Neural progenitor cell (in vitro differentiated cells): ENCODE results near the gene TMEM179. TPM values are rescaled to one million over a fixed set of nuclear protein-coding genes. Genes with fewer than 3 reads are reported as not detected.
A peak's percentile ranks its signal among the peaks of the same experiment; 100 is the strongest.
"Not testable (repeated sequence)": the region's sequence is repeated elsewhere in the genome, so short reads cannot be mapped to it uniquely, and the experiment has no call there.

Source experiments
- DNase-seq: peaks from one replicate; pipeline ENCODE4 v3.0.0-alpha.2; 2016; ENCODE audit warnings: low spot score
- H2AFZ ChIP-seq: fragments of 200-600 bp; sonication (generic); replicated peaks from 2 replicates; pipeline ENCODE4 v1.6.1; 2016; ENCODE audit warnings: antibody characterized with exemption
- H3F3A ChIP-seq: fragments of 200-600 bp; sonication (generic); 2 replicates; pipeline ENCODE4 v1.6.1; 2016; ENCODE audit warnings: antibody characterized with exemption, low read depth
- H3K27ac ChIP-seq: fragments of 200-600 bp; sonication (generic); 2 replicates; pipeline ENCODE4 v1.5.1; 2016; ENCODE audit warnings: mild to moderate bottlenecking
- H3K27me3 ChIP-seq: fragments of 200-600 bp; sonication (generic); 2 replicates; pipeline ENCODE4 v1.6.1; 2016; ENCODE audit warnings: mild to moderate bottlenecking, moderate library complexity
- H3K36me3 ChIP-seq: fragments of 200-600 bp; sonication (generic); 2 replicates; pipeline ENCODE4 v1.5.1; 2016
- H3K4me1 ChIP-seq: fragments of 200-600 bp; sonication (generic); 2 replicates; pipeline ENCODE4 v1.6.1; 2016; ENCODE audit warnings: mixed run types
- H3K4me2 ChIP-seq: fragments of 200-600 bp; sonication (generic); 2 replicates; pipeline ENCODE4 v1.6.1; 2016
- H3K4me3 ChIP-seq: fragments of 200-600 bp; sonication (generic); 2 replicates; pipeline ENCODE4 v1.5.1; 2016
- H3K79me2 ChIP-seq: fragments of 200-600 bp; sonication (generic); 2 replicates; pipeline ENCODE4 v1.6.1; 2016; ENCODE audit warnings: low read depth
- H3K9ac ChIP-seq: fragments of 200-600 bp; sonication (generic); 2 replicates; pipeline ENCODE4 v1.6.1; 2016
- H3K9me3 ChIP-seq: fragments of 200-600 bp; sonication (generic); 2 replicates; pipeline ENCODE4 v1.5.1; 2016; ENCODE audit warnings: low read depth
- H4K20me1 ChIP-seq: fragments of 200-600 bp; sonication (generic); 2 replicates; pipeline ENCODE4 v1.6.1; 2016; ENCODE audit warnings: low read depth
- H3K27ac Mint-ChIP-seq: 3 replicates; pipeline ENCODE4 v1.8.0; 2021; ENCODE audit warnings: mixed read lengths
- H3K27me3 Mint-ChIP-seq: 2 replicates; pipeline ENCODE4 v1.8.0; 2022; ENCODE audit warnings: low read depth, mild to moderate bottlenecking, inconsistent platforms, moderate library complexity, mixed read lengths; ENCODE audit not compliant: insufficient read depth
- H3K36me3 Mint-ChIP-seq: 3 replicates; pipeline ENCODE4 v1.8.0; 2021; ENCODE audit warnings: mixed read lengths
- H3K4me1 Mint-ChIP-seq: 3 replicates; pipeline ENCODE4 v1.8.0; 2021; ENCODE audit warnings: mixed read lengths
- H3K4me3 Mint-ChIP-seq: 3 replicates; pipeline ENCODE4 v1.8.0; 2021; ENCODE audit warnings: mild to moderate bottlenecking, moderate library complexity, mixed read lengths
- H3K9me3 Mint-ChIP-seq: 3 replicates; pipeline ENCODE4 v1.8.0; 2020; ENCODE audit warnings: mixed read lengths
- EZH2 ChIP-seq: fragments of 200-600 bp; sonication (generic); IDR thresholded peaks from 2 replicates; pipeline ENCODE4 v1.6.1; 2017; ENCODE audit warnings: antibody characterized with exemption, mild to moderate bottlenecking, moderate library complexity
- EZH2phosphoT487 ChIP-seq: fragments of 200-600 bp; sonication (generic); IDR thresholded peaks from 2 replicates; pipeline ENCODE4 v1.6.1; 2017; ENCODE audit warnings: antibody characterized with exemption
- total RNA-seq: library from RNA; depleted of rRNA; stranded (reverse); fragments of >200 nt; gene quantifications from 2 replicates; pipeline ENCODE4 v1.2.3, GENCODE V29; 2015; ENCODE audit warnings: low replicate concordance
- TF ChIP-seq, protein P1 (sequence below): fragments of 200-600 bp; sonication (generic); IDR thresholded peaks from 2 replicates; pipeline ENCODE4 v1.5.1; 2017; ENCODE audit warnings: antibody characterized with exemption, mild to moderate bottlenecking

TMEM179 gene
- total RNA-seq, 1 donor from 2014 or later = 0.77 TPM

DNA sequence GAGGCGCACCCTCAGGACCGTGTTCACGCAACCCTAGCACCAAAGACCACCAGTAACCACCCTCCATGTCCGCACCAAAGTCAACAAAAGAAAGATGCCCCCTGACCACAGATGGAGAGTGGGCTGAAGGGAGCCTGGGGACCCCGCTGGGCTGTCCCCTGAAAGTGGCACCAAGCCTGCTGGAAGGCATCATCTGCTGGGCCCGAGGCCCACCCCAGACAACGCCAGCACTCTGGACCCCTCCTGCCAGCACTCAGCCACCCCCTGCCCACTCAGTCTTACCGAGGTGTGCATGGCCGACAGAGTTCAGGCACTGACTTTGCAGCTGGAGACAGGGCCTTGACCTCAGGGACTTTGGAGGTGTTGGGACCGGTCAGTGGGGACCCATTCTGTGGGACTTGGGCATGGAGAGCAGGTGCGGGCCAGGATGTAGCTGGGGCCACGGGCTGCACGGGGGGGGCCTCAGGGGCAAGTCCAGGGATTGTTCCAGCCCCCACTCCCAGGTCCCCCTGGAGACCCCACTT, 34.4 kb upstream of the TMEM179 start:
- Histone ChIP-seq H3F3A (no peaks in the 10 kb centered on the region), H3K9ac (no peak overlapping the region), H3K79me2 (no peaks in the 10 kb centered on the region), H3K4me2 (no peak overlapping the region), H3K4me1 (peaks cover 3% of the 10 kb centered on the region), H4K20me1 (no peaks in the 10 kb centered on the region), H3K36me3 (no peaks in the 10 kb centered on the region), H3K27ac (no peak overlapping the region), H3K4me3 (no peak overlapping the region), H3K27me3 (no peaks in the 10 kb centered on the region), H3K9me3 (no peaks in the 10 kb centered on the region), H2AFZ (no peak overlapping the region)
- Mint-ChIP-seq H3K4me3 (no peak overlapping the region), H3K36me3 (no peaks in the 10 kb centered on the region), H3K27ac (no peak overlapping the region), H3K4me1 (peaks cover 3% of the 10 kb centered on the region), H3K27me3 (peaks cover 14% of the 10 kb centered on the region), H3K9me3 (no peaks in the 10 kb centered on the region)
- TF ChIP-seq, protein P1, sequence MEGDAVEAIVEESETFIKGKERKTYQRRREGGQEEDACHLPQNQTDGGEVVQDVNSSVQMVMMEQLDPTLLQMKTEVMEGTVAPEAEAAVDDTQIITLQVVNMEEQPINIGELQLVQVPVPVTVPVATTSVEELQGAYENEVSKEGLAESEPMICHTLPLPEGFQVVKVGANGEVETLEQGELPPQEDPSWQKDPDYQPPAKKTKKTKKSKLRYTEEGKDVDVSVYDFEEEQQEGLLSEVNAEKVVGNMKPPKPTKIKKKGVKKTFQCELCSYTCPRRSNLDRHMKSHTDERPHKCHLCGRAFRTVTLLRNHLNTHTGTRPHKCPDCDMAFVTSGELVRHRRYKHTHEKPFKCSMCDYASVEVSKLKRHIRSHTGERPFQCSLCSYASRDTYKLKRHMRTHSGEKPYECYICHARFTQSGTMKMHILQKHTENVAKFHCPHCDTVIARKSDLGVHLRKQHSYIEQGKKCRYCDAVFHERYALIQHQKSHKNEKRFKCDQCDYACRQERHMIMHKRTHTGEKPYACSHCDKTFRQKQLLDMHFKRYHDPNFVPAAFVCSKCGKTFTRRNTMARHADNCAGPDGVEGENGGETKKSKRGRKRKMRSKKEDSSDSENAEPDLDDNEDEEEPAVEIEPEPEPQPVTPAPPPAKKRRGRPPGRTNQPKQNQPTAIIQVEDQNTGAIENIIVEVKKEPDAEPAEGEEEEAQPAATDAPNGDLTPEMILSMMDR = no peak
- TF ChIP-seq EZH2 = no peak
- TF ChIP-seq EZH2phosphoT487 = no peak
- DNase-seq = no peak

DNA sequence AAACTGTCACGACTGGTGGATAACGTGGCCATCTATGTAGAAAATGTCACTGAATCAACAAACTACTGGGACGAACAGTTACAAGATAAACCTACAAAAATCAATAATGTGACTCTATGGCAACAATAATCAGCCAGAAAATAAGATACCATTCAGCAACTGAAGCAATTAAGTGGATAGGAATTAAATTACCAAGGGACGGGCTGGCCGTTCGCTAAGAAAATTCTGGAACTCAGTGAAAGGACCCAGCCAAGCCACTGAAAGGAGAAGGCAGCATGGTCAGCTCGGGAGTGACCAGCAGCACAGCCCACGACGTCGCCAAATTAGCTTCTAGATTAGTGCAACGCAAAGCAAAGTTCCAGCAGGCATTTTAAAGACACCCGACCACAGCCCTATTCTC, 33.6 kb upstream of the TMEM179 start:
- Histone ChIP-seq H3K27ac (no peak overlapping the region), H4K20me1 (no peaks in the 10 kb centered on the region), H3F3A (no peaks in the 10 kb centered on the region), H3K9me3 (no peaks in the 10 kb centered on the region), H3K27me3 (no peaks in the 10 kb centered on the region), H3K4me1 (peaks cover 3% of the 10 kb centered on the region), H3K4me2 (no peak overlapping the region), H3K9ac (no peak overlapping the region), H3K4me3 (no peak overlapping the region), H3K79me2 (no peaks in the 10 kb centered on the region), H3K36me3 (no peaks in the 10 kb centered on the region), H2AFZ (no peak overlapping the region)
- Mint-ChIP-seq H3K27me3 (peaks cover 13% of the 10 kb centered on the region), H3K9me3 (no peaks in the 10 kb centered on the region), H3K4me3 (no peak overlapping the region), H3K36me3 (no peaks in the 10 kb centered on the region), H3K27ac (peak overlapping the region; percentile 24), H3K4me1 (no peaks in the 10 kb centered on the region)
- TF ChIP-seq, protein P1 = no peak
- TF ChIP-seq EZH2phosphoT487 (no peak), EZH2 (no peak)
- peak; percentile 32 for DNase-seq

DNA sequence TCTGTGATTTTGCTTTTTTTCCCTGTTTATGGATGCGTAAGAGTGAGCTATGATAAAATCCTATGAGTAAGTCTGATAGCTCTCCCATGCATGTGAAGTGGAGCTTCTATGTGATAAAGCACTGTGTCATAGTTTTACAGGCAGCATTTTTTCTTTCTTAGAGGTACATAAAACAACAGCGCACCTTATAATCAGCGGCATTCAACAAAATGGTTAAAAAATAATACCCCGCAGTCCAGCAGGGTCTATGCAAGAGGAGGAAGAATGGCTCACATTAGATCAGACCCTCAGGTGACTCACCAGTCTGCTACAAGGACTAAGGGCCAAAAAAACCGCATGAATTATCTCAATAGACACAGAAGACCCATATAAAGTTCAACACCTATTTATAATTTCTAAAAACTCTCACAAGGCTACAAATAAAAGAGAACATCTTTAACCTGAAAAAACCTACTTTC, 33.0 kb upstream of the TMEM179 start:
- Histone ChIP-seq H2AFZ (no peak overlapping the region), H3K36me3 (no peaks in the 10 kb centered on the region), H4K20me1 (no peaks in the 10 kb centered on the region), H3K4me3 (no peak overlapping the region), H3K4me2 (no peak overlapping the region), H3K27me3 (no peaks in the 10 kb centered on the region), H3K9me3 (no peaks in the 10 kb centered on the region), H3K79me2 (no peaks in the 10 kb centered on the region), H3K27ac (no peak overlapping the region), H3K9ac (no peak overlapping the region), H3K4me1 (peaks cover 3% of the 10 kb centered on the region), H3F3A (no peaks in the 10 kb centered on the region)
- no peak for TF ChIP-seq EZH2phosphoT487
- TF ChIP-seq, protein P1 = no peak
- TF ChIP-seq EZH2 = no peak
- no peaks in the 10 kb centered on the region for H3K36me3 Mint-ChIP-seq
- DNase-seq = no peak
- H3K4me1 Mint-ChIP-seq = no peaks in the 10 kb centered on the region
- H3K27ac Mint-ChIP-seq = no peak overlapping the region
- H3K27me3 Mint-ChIP-seq = peaks cover 13% of the 10 kb centered on the region
- H3K4me3 Mint-ChIP-seq = no peak overlapping the region
- H3K9me3 Mint-ChIP-seq = no peaks in the 10 kb centered on the region

DNA sequence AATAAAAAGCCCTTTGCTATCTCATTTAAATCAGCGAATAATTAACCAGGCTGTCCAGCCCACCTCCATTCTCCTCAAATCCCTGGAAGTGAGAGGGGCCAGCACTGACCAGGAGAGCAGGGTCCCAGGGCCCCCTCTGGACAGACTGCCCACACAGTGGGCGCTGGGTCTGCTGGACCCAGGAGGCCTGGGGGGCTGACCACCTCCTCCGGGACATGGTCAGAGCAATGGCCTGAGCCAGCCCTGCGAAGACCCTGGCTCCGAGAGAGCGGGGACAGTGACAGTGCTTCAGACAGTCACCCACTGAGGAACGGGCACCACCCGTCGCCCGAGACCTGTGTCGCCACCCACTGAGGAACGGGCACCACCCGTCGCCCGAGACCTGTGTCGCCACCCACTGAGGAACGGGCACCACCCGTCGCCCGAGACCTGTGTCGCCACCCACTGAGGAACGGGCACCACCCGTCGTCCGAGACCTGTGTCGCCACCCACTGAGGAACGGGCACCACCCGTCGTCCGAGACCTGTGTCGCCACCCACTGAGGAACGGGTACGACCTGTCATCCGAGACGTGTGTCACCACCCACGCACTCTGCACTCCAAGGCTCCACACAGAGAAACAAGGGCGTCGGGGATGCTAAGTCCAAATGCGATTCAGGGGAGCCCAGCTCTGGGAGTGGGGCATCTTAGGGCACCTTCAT, 32.4 kb upstream of the TMEM179 start:
- not testable (repeated sequence) for H2AFZ ChIP-seq, H3K9me3 Mint-ChIP-seq, H3K9me3 ChIP-seq, H3K9ac ChIP-seq, H3K4me3 Mint-ChIP-seq, H3K4me2 ChIP-seq, H4K20me1 ChIP-seq, H3K4me1 ChIP-seq, H3K36me3 Mint-ChIP-seq, H3K4me3 ChIP-seq, H3K79me2 ChIP-seq, H3K27ac ChIP-seq, H3K27ac Mint-ChIP-seq, H3K36me3 ChIP-seq, DNase-seq, H3K27me3 ChIP-seq, H3F3A ChIP-seq, H3K4me1 Mint-ChIP-seq
- H3K27me3 Mint-ChIP-seq = peaks cover 17% of the 10 kb centered on the region
